Activated effector memory CD4-positive, alpha-beta T cell treated with Interleukin-2 at 50 U/mL for 16 hours (primary cell): ENCODE measurements around the gene NCAPG2.
A peak's percentile ranks its signal among the peaks of the same experiment; 100 is the strongest.
"Not testable (repeated sequence)": the region's sequence is repeated elsewhere in the genome, so short reads cannot be mapped to it uniquely, and the experiment has no call there.

Experiments used
- DNase-seq: peaks from one replicate; pipeline ENCODE4 v3.0.0-alpha.2; 2020

NCAPG2 gene

GRCh38 chr7:158703679-158704523 lies 703 bp downstream of the NCAPG2 start:
- not testable (repeated sequence) for DNase-seq

- DNase-seq = no peak
Measured at GRCh38 chr7:158702944-158703343, 1.7 kb downstream of the NCAPG2 start.

GRCh38 chr7:158702196-158702595 lies 2.4 kb downstream of the NCAPG2 start:
- no peak for DNase-seq

GRCh38 chr7:158700008-158700407 lies 4.6 kb downstream of the NCAPG2 start:
- DNase-seq = no peak

- no peak for DNase-seq
Measured at GRCh38 chr7:158699341-158699740, 5.3 kb downstream of the NCAPG2 start.

- no peak for DNase-seq
Measured at GRCh38 chr7:158698657-158699195, 5.9 kb downstream of the NCAPG2 start.

- not testable (repeated sequence) for DNase-seq
Measured at GRCh38 chr7:158697597-158697996, 7.0 kb downstream of the NCAPG2 start.

GRCh38 chr7:158695726-158696452 lies 8.7 kb downstream of the NCAPG2 start:
- peak; percentile 37 for DNase-seq

GRCh38 chr7:158695056-158695455 lies 9.5 kb downstream of the NCAPG2 start:
- no peak for DNase-seq

GRCh38 chr7:158694650-158695049 lies 10.0 kb downstream of the NCAPG2 start:
- DNase-seq = no peak

GRCh38 chr7:158689488-158689887 lies 15.1 kb downstream of the NCAPG2 start:
- no peak for DNase-seq

GRCh38 chr7:158687406-158687805 lies 17.2 kb downstream of the NCAPG2 start:
- DNase-seq = no peak

- no peak for DNase-seq
Measured at GRCh38 chr7:158685693-158686092, 18.9 kb downstream of the NCAPG2 start.

- no peak for DNase-seq
Measured at GRCh38 chr7:158684329-158684728, 20.3 kb downstream of the NCAPG2 start.

GRCh38 chr7:158683541-158683940 lies 21.1 kb downstream of the NCAPG2 start:
- DNase-seq = no peak

GRCh38 chr7:158682456-158682855 lies 22.1 kb downstream of the NCAPG2 start:
- no peak for DNase-seq

- no peak for DNase-seq
Measured at GRCh38 chr7:158680754-158681153, 23.9 kb downstream of the NCAPG2 start.

- no peak for DNase-seq
Measured at GRCh38 chr7:158676906-158677305, 27.7 kb downstream of the NCAPG2 start.

- no peak for DNase-seq
Measured at GRCh38 chr7:158676171-158676840, 28.3 kb downstream of the NCAPG2 start.

- no peak for DNase-seq
Measured at GRCh38 chr7:158672975-158673374, 31.6 kb downstream of the NCAPG2 start.

- DNase-seq = peak; percentile 17
Measured at GRCh38 chr7:158668086-158668485, 36.5 kb downstream of the NCAPG2 start.

- DNase-seq = not testable (repeated sequence)
Measured at GRCh38 chr7:158666966-158667678, 37.5 kb downstream of the NCAPG2 start.

- DNase-seq = no peak
Measured at GRCh38 chr7:158666401-158666800, 38.2 kb downstream of the NCAPG2 start.
